Muscle layer of duodenum (tissue), 2 donors: Measurements from ENCODE around the gene KLHL24.
A peak's percentile ranks its signal among the peaks of the same experiment; 100 is the strongest.
"Not testable (repeated sequence)": the region's sequence is repeated elsewhere in the genome, so short reads cannot be mapped to it uniquely, and the experiment has no call there.

Experiments
- H3K27ac ChIP-seq: one replicate; pipeline ENCODE4 v1.7.0; 2013; ENCODE audit warnings: mild to moderate bottlenecking, low read length
- H3K27me3 ChIP-seq: one replicate; pipeline ENCODE4 v1.7.0; 2013; ENCODE audit warnings: low read depth, mild to moderate bottlenecking, control low read depth, low read length
- H3K36me3 ChIP-seq, 2 donors: one replicate each; pipeline ENCODE4 v1.7.0; 2013; ENCODE audit warnings: low read length in 2 of 2, control low read depth in 1 of 2, mild to moderate bottlenecking in 1 of 2; ENCODE audit not compliant: insufficient read depth in 2 of 2, control insufficient read depth in 1 of 2
- H3K4me1 ChIP-seq, 2 donors: one replicate each; pipeline ENCODE4 v1.7.0; 2013; ENCODE audit warnings: low read length in 2 of 2, mild to moderate bottlenecking in 2 of 2, control low read depth in 1 of 2, moderate library complexity in 1 of 2; ENCODE audit not compliant: insufficient read depth in 2 of 2, control insufficient read depth in 1 of 2
- H3K4me3 ChIP-seq, 2 donors: one replicate each; pipeline ENCODE4 v1.7.0; 2013; ENCODE audit warnings: low read length in 2 of 2, low read depth in 1 of 2, mild to moderate bottlenecking in 1 of 2
- H3K9me3 ChIP-seq, 2 donors: one replicate each; pipeline ENCODE4 v1.7.0; 2013; ENCODE audit warnings: low read length in 2 of 2, control low read depth in 1 of 2, mild to moderate bottlenecking in 1 of 2; ENCODE audit not compliant: control insufficient read depth in 1 of 2
- donor health status: healthy.

Gene KLHL24

GRCh38 chr3:183619010-183619409 lies 16.4 kb upstream of the KLHL24 start:
- no peaks in the 10 kb centered on the region for H3K4me1 ChIP-seq
- no peaks in the 10 kb centered on the region for H3K36me3 ChIP-seq
- no peaks in the 10 kb centered on the region for H3K27me3 ChIP-seq
- H3K27ac ChIP-seq: no peak overlapping the region
- H3K9me3 ChIP-seq: no peaks in the 10 kb centered on the region
- H3K4me3 ChIP-seq: no peak overlapping the region

- Histone ChIP-seq H3K27me3 (no peaks in the 10 kb centered on the region), H3K4me1 (no peaks in the 10 kb centered on the region), H3K27ac (no peak overlapping the region), H3K36me3 (no peaks in the 10 kb centered on the region), H3K4me3 (no peak overlapping the region), H3K9me3 (no peaks in the 10 kb centered on the region)
Measured at GRCh38 chr3:183619624-183620251, 15.7 kb upstream of the KLHL24 start.

GRCh38 chr3:183620252-183620628 lies 15.2 kb upstream of the KLHL24 start:
- Histone ChIP-seq H3K4me1 (no peaks in the 10 kb centered on the region), H3K27me3 (no peaks in the 10 kb centered on the region), H3K4me3 (no peak overlapping the region), H3K9me3 (no peaks in the 10 kb centered on the region), H3K27ac (no peak overlapping the region), H3K36me3 (no peaks in the 10 kb centered on the region)

- H3K4me3 ChIP-seq, H3K4me1 ChIP-seq, H3K36me3 ChIP-seq, H3K27ac ChIP-seq, H3K27me3 ChIP-seq, H3K9me3 ChIP-seq: not testable (repeated sequence)
Measured at GRCh38 chr3:183622473-183622872, 12.9 kb upstream of the KLHL24 start.

GRCh38 chr3:183626877-183627594 lies 8.4 kb upstream of the KLHL24 start:
- no peaks in the 10 kb centered on the region for H3K4me1 ChIP-seq
- H3K9me3 ChIP-seq: no peaks in the 10 kb centered on the region
- H3K27me3 ChIP-seq: no peaks in the 10 kb centered on the region
- H3K36me3 ChIP-seq: no peaks in the 10 kb centered on the region
- H3K27ac ChIP-seq: no peak overlapping the region
- H3K4me3 ChIP-seq: no peak overlapping the region

- no peaks in the 10 kb centered on the region for H3K36me3 ChIP-seq
- H3K4me1 ChIP-seq: no peaks in the 10 kb centered on the region
- no peak overlapping the region for H3K27ac ChIP-seq
- no peaks in the 10 kb centered on the region for H3K9me3 ChIP-seq
- no peak overlapping the region for H3K4me3 ChIP-seq
- no peaks in the 10 kb centered on the region for H3K27me3 ChIP-seq
Measured at GRCh38 chr3:183629546-183630301, 5.7 kb upstream of the KLHL24 start.

GRCh38 chr3:183631715-183632114 lies 3.7 kb upstream of the KLHL24 start:
- Histone ChIP-seq H3K9me3 (no peaks in the 10 kb centered on the region), H3K4me1 (no peaks in the 10 kb centered on the region), H3K4me3 (no peak overlapping the region), H3K27ac (no peak overlapping the region), H3K36me3 (peaks cover 0 to 8% of the 10 kb centered on the region in 2 donors), H3K27me3 (no peaks in the 10 kb centered on the region)

- not testable (repeated sequence) for H3K36me3 ChIP-seq, H3K4me3 ChIP-seq, H3K4me1 ChIP-seq, H3K27me3 ChIP-seq, H3K9me3 ChIP-seq, H3K27ac ChIP-seq
Measured at GRCh38 chr3:183632725-183633124, 2.7 kb upstream of the KLHL24 start.

GRCh38 chr3:183634707-183635106 lies 716 bp upstream of the KLHL24 start:
- peaks cover 9 to 19% of the 10 kb centered on the region in 2 donors for H3K4me1 ChIP-seq

GRCh38 chr3:183635107-183635430 lies 354 bp upstream of the KLHL24 start:
- H3K36me3 ChIP-seq: peaks cover 0 to 8% of the 10 kb centered on the region in 2 donors
- peak overlapping the region; percentile 91 for H3K27ac ChIP-seq
- H3K4me1 ChIP-seq: peaks cover 11 to 19% of the 10 kb centered on the region in 2 donors
- H3K9me3 ChIP-seq: no peaks in the 10 kb centered on the region
- H3K27me3 ChIP-seq: no peaks in the 10 kb centered on the region
- peak overlapping the region; percentile 87 to 90 for H3K4me3 ChIP-seq

More at GRCh38 chr3:183634707-183635106, 716 bp upstream of the KLHL24 start:
- no peaks in the 10 kb centered on the region for H3K9me3 ChIP-seq
- no peaks in the 10 kb centered on the region for H3K27me3 ChIP-seq
- peak overlapping the region; percentile 91 for H3K27ac ChIP-seq
- peak overlapping the region; percentile 87 to 90 for H3K4me3 ChIP-seq
- H3K36me3 ChIP-seq: peaks cover 0 to 8% of the 10 kb centered on the region in 2 donors

GRCh38 chr3:183636221-183637105 lies 1.0 kb downstream of the KLHL24 start:
- Histone ChIP-seq H3K27ac (peak overlapping the region; percentile 94), H3K36me3 (peaks cover 0 to 8% of the 10 kb centered on the region in 2 donors), H3K4me3 (peak overlapping the region; percentile 87 to 90), H3K27me3 (no peaks in the 10 kb centered on the region), H3K9me3 (no peaks in the 10 kb centered on the region), H3K4me1 (peaks cover 12 to 19% of the 10 kb centered on the region in 2 donors)
